GM19455 (cell line): ENCODE data around the gene WNT9A.
"Not testable (repeated sequence)": the region's sequence is repeated elsewhere in the genome, so short reads cannot be mapped to it uniquely, and the experiment has no call there.

ENCODE experiments used
- ATAC-seq: cut with Tn5 transposase; IDR thresholded peaks from one replicate; pipeline ENCODE4 v1.9.1; 2021; ENCODE audit not compliant: unreplicated experiment

WNT9A gene

DNA sequence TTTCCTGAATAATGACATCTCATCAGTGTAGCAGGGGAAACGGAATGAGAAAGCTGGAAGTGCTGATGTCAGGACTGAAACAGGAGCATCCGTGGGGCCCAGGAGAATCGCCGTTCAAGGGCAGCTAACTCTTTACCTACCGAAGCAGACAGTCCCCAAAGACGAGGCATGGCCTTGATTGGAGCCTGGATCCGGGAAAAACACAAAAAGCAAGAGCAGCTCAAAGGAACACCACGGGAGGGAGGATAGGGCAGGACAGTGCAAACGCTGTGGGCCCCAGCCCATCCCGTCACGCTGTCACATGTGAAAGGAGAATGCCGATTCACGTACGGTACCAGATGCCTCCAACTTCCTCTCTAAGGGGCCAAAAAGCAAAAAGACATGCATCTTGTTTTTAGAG lies 34.9 kb downstream of the WNT9A start:
- no peak for ATAC-seq

DNA sequence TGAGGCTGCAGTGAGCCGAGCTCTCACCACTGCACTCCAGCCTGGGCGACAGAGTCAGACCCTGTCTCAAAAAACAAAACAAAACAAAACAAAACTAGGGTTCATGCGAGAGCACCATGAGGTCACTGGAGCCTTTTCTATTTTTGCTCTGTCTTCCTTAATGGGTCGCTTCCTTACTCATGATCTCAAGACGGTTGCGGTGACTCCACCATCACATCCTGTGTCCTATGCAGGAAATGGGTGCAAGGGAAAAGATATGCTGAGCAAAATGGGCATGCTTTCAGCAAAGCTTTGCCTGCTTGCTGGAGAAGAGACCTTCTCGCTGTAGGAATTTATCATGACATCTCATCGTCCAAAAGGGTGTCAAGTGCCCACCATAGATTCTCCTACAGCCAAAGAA lies 36.4 kb downstream of the WNT9A start:
- ATAC-seq, result no peak

DNA sequence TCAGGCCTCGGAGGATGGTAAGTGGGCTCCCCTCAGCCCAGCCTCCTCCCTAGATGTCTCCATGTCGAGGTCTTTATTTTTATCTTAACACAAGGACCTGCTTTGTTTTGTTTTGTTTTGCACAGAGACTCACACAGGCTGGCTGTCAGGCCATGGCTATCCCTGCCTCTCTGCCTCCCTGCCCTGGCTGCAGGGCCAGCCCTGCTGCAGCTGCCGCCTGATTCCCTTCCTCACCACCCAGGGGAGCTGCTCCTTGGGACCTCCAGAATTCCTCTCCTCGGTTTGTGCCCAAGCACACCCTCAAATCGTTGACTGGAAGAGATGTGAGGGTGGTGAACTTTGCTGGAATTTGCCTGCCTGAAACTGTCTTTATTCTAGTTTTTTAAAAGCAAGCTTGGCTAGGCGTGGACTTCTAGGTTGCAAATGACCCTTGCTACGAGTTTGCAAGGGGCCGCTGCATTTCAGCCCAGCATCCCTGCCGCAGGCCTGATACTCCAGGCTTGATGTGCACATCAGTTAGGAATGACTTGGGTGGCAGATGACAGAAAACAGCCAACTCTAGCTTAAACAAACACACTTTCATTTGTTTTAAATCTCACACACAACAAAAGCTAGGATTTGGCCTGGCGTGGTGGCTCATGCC lies 37.1 kb downstream of the WNT9A start:
- no peak for ATAC-seq

DNA sequence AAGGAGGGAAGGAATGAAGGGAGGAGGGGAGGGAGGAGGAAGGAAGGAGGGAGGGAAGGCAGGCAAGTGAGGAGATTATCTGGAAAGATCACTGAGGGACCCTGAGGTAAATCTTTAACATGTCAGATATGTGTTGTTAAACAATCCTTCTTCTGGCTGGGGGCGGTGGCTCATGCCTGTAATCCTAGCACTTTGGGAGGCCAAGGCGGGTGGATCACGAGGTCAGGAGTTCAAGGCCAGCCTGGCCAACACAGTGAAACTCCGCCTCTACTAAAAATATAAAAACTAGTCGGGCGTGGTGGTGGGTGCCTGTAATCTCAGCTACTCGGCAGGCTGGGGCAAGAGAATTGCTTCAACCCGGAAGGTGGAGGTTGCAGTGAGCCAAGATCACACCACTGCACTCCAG lies 37.8 kb downstream of the WNT9A start:
- ATAC-seq, result not testable (repeated sequence)

DNA sequence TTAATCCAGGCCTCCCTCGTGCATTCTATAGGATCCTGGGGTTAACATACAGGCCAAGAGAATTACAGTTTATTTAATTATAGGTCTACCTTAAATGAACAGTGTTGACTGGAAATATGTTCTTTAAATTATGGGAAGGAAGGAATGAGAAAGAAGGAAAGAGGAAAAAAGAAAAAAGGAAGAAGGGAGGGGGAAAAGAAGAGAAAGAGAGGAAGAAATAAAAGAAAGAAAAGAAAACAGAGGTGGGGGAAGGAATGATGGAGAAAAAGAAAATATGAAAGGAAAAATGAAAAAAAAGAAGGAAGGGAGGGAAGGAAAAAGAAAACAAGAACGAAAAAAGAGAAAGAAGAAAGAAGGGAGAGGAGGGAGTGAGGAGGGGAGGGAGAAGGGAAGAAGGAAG lies 38.5 kb downstream of the WNT9A start:
- no peak for ATAC-seq

DNA sequence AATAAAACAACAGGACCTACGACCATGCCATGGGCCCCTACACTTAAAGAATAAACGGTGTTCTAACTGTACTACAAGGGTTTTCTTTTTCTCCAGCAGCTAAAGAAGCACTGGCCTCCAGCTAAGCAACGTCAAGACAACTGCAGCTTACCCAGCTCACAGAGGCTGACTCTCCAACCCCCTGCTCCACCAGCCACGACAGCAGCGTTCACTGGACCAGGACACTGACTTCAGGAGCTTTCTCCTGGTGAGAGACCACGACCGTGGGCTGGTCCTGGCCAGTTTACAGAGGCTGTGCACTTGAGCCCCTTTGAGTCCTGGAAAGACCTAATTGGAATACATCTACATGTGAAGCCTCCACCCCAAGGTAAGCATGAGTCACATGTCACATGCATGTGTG lies 39.4 kb downstream of the WNT9A start:
- no peak for ATAC-seq

GRCh38 chr1:227907439-227908015 lies 40.2 kb downstream of the WNT9A start:
- no peak for ATAC-seq

DNA sequence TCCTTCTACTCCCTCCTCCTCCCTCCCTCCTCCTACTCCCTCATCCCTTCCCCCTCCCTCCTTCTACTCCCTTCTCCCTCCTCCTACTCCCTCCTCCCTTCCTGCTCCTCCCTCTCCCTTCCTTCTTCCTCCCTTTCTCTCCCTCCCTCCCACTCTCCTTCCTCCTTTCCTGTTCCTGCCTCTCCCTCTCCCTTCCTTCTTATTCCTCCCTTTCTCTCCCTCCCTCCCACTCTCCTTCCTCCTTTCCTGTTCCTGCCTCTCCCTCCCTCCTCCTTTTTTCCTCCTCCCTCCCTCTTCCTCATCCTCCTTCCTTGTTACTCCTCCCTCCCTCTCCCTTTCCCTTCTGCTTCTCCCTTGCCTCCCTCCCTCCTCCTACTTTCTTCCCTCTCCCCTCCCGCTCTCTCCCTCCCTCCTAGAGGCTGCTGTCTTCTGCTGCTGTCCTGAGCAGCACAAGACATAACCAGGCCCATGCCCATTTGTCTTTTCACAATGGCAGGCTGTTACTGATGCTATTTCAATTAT lies 41.1 kb downstream of the WNT9A start:
- no peak for ATAC-seq

- ATAC-seq, result no peak
Measured at GRCh38 chr1:227905573-227906487, 41.9 kb downstream of the WNT9A start.

GRCh38 chr1:227904541-227905335 lies 43.0 kb downstream of the WNT9A start:
- no peak for ATAC-seq

DNA sequence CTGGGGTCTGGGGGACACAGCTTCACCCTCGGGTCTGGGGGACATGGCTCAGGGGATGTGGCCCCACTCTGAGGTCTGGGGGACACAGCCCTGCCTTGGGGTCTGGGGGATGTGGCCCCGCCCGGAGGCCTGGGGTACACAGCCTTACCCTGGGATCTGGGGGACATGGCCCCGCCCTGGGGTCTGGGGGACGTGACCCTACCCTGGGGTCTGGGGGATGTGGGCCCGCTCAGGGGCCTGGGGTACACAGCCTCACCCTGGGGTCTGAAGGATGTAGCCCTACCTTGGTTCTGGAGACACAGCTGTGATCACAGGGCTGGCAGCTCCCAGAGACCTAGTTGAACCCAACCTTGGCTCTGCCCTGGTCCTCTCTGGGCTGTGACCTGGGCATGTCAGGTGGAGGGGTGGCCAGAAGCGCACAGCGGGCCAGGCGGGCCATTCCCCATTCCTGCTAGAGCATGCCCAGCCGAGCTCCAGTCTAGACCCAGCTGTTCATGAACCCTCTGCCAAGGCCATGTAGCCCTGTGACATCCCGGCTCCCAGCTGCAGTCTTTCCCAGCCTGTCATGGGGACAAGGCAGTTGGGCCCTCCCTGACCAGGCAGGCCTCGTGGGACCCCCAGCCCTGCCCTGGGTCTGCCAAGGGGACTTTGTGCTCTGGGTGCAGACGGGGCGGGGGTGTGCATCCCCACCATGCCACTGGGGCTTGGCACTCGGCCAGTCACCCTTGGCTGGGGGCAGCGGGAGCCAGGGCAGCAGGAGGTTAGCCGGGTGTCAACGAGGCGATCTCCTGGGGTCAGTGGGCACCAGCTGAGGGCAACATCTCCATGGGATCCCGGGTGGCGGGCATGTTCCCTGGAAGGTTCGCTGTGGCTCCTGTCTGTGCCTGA lies 43.9 kb downstream of the WNT9A start:
- ATAC-seq, result no peak

GRCh38 chr1:227903061-227903521 lies 44.6 kb downstream of the WNT9A start:
- no peak for ATAC-seq

GRCh38 chr1:227902641-227902990 lies 45.1 kb downstream of the WNT9A start:
- ATAC-seq, result no peak

DNA sequence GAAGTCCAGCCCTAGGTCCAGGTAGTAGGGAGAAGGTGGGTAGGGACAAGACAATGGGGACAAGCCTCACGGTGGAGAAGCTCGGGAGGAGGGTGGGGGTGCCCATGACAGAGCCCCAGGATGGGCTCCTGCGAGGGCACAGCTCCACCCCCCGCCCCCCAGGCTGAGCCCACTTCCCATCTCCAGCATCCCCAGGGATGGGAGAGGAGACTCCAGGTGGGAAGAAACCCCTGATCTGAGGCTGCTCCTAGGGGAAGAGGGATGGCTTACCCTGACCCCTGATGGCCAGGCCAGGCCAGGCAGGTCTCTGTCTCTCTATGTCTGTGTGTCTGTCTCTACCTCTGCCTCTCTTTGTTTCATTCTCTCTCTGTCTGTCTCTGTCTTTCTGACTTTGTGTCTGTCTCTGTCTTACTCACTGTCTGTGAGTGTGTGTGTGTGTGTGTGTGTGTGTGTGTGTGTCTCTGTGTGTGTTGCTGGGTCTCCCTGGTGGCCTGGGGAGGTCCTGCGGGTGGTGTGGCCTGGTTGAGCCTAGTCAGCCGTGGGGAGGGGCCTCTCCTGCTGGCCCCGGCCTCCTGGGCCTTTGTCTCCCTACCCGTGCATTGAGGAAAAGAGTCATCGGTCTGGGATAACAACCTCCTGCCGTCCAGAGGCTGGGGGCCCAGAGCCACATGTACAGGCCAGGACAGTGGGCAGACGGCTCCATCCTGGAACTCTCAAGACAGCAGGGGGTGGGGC lies 45.7 kb downstream of the WNT9A start:
- ATAC-seq, result no peak

GRCh38 chr1:227901239-227901905 lies 46.4 kb downstream of the WNT9A start:
- no peak for ATAC-seq

DNA sequence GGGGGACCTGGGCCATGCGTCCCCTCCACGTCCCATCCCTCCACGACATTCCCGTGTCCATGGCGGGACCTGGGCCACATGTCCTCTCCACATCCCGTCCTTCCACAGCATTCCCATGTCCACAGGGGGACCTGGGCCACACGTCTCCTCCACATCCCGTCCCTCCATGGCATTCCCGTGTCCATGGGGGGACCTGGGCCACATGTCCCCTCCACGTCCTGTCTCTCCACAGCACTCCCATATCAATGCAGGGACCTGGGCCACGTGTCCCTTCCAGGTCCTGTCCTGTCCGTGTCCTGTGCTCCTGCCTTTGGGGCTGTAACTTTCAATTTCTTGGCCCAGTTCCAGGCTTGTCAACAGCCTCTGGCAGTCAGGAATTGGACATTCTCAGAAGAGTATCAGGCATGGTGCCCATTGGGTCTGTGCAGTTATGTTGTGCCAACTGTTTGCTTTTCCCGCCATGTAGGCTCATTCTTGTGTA lies 47.1 kb downstream of the WNT9A start:
- no peak for ATAC-seq

GRCh38 chr1:227899820-227900449 lies 47.8 kb downstream of the WNT9A start:
- no peak for ATAC-seq

DNA sequence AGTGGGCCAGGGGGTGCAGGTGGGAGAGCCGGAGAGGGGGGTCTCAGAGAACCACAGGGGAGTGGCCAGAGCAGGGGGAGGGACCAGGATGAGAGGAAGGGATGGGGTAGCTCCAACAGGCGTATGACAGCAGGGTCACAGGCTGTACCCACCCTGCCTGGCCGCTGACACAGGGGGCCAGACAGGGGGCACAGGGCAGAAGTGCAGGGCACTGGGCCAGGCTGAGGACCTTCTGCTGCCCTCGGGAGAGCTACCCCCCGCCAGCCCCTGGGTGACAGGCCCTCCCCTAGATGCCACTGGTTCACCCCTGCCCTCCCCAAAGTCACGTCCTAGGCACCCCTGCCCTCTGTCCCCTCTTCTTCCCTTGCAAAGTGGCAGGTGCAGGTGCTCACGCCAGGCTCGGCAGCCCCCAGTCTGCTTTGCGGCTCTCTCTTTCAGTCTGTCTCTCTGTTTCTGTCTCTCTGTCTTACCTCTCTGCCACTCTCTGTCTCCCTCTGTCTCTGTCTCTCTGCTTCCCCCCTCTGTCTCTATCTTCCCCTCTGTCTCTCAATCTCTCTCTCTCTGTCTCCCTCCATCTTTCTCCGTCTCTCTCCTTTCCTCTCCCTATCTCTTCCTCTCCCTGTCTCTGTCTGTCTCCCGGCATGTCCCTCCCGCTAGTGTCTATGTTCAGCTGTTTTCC lies 48.5 kb downstream of the WNT9A start:
- ATAC-seq, result no peak
